K562 (cell line): Measurements from ENCODE around the gene GFI1B. TPM values are rescaled to one million over a fixed set of nuclear protein-coding genes. Genes with fewer than 3 reads are reported as not detected.

Experiments
- ARID4B ChIP-seq: sonication (generic); formaldehyde crosslinking; IDR thresholded peaks from 2 replicates; pipeline ENCODE4 v1.8.0; 2022; ENCODE audit warnings: mild to moderate bottlenecking, missing genetic modification reagents
- HMBOX1 ChIP-seq: sonication (generic); IDR thresholded peaks from 2 replicates; pipeline ENCODE4 v1.6.1; 2016
- MAFK ChIP-seq: IDR thresholded peaks from 2 replicates; pipeline ENCODE4 v1.6.1; 2011; ENCODE audit warnings: low read length, improper control_type of control experiment
- PRDM10 ChIP-seq: fragments of 450-650 bp; IDR thresholded peaks from 2 replicates; pipeline ENCODE4 v1.6.1; 2018; ENCODE audit not compliant: partially characterized antibody
- RERE ChIP-seq: sonication (generic); formaldehyde crosslinking; IDR thresholded peaks from 2 replicates; pipeline ENCODE4 v1.8.0; 2023; ENCODE audit warnings: missing genetic modification reagents, mild to moderate bottlenecking, borderline replicate concordance
- RFX1 ChIP-seq: fragments of 450-650 bp; IDR thresholded peaks from 2 replicates; pipeline ENCODE4 v1.6.1; 2016; ENCODE audit warnings: mild to moderate bottlenecking, moderate library complexity
- TCF15 ChIP-seq: fragments of 250-450 bp; sonication (Bioruptor Pico); IDR thresholded peaks from 2 replicates; pipeline ENCODE4 v1.8.0; 2022; ENCODE audit warnings: moderate library complexity, mild to moderate bottlenecking, inconsistent platforms
- TCFL5 ChIP-seq: fragments of 250-450 bp; sonication (Bioruptor Pico); conservative IDR thresholded peaks from 2 replicates; pipeline ENCODE4 v1.6.1; 2021; ENCODE audit warnings: mild to moderate bottlenecking, moderate library complexity, matching md5 sums
- ZNF639 ChIP-seq, 2 experiments: fragments of 200-800 bp in 1 of 2; sonication (Bioruptor generic) in 1 of 2; sonication (generic) in 1 of 2; formaldehyde crosslinking in 1 of 2; IDR thresholded peaks in 1 of 2; conservative IDR thresholded peaks in 1 of 2; 2 replicates each; pipeline versions ENCODE4 v1.5.0 to v1.6.1; 2016 to 2020; ENCODE audit warnings: missing compliant biosample characterization in 1 of 2, missing genetic modification characterization in 1 of 2, missing genetic modification reagents in 1 of 2
- ZNF644 ChIP-seq: fragments of 200-800 bp; sonication (Bioruptor generic); IDR thresholded peaks from 2 replicates; pipeline ENCODE4 v1.6.1; 2016; ENCODE audit warnings: low read depth, missing genetic modification characterization, missing compliant biosample characterization
- polyA plus RNA-seq, 8 experiments: library from polyadenylated mRNA; depleted of rRNA in 4 of 8; stranded (reverse) in 5 of 8; unstranded in 3 of 8; fragments of >200 nt; fragmentation: Nextera tagmentation in 2 of 8; fragmentation: Illumina TruSeq in 1 of 8; extraction: Ambion mirVana in 2 of 8; extraction: Trizol in 1 of 8; gene quantifications; 2 replicates each; pipeline versions ENCODE4 v1.2.1 to v1.2.3, GENCODE V29; 2011 to 2014; ENCODE audit warnings: inconsistent platforms in 1 of 8, missing spikeins in 1 of 8
- total RNA-seq, 7 experiments: library from RNA; depleted of rRNA in 6 of 7; stranded (reverse); fragments of >200 nt in 6 of 7; fragmentation: Illumina TruSeq in 2 of 7; extraction: Trizol in 2 of 7; gene quantifications; 2 replicates each; pipeline versions ENCODE4 v1.2.1 to v1.2.3, GENCODE V29; 2011 to 2021; ENCODE audit warnings: low replicate concordance in 1 of 7

The GFI1B gene
- total and polyA plus RNA-seq, 9 of the 15 experiments (the other 6 are each of a cell fraction or from before 2014, with no cell fraction given), result 8.0 to 75.7 (median 34.5) TPM

GRCh38 chr9:132978112-132978450 lies 413 bp upstream of the GFI1B start (continued):
- no peak for TF ChIP-seq ARID4B (CRISPR knock-in tag)
- TF ChIP-seq MAFK, result no peak
- no peak for TF ChIP-seq RFX1
- no peak for TF ChIP-seq ZNF639 (CRISPR knock-in tag; conservative IDR thresholded peaks at IDR 0.05 in 1 of 2, IDR thresholded peaks at IDR 0.05 in 1 of 2)
- no peak for TF ChIP-seq HMBOX1
- TF ChIP-seq TCFL5 (CRISPR knock-in tag), result no peak
- TF ChIP-seq ZNF644 (tag), result no peak
- TF ChIP-seq PRDM10, result no peak
- no peak for TF ChIP-seq RERE (CRISPR knock-in tag)
- no peak for TF ChIP-seq TCF15
